ENCODE data around the gene FRMD6.

FRMD6 gene

DNA sequence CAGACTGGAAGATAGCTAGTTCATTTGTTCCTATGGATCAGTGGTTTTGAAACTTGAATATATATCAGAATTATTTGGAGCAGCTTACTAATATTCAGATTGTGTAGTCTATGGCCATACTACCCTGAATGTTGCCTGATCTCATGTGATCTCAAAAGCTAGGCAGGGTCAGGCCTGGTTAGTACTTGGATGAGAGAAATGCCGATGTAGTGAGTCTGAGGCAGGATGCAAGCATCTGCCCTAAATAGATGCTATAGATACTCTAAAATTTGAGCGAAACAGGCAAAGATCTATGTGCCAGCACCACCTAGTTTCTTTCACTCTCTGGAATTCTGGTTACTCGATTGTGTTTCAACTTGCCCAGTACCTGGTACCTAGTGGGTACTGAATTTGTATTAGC lies 40.9 kb downstream of the FRMD6 start:
- peaks cover 3% of the 10 kb centered on the region; the same call in 1 of the 2 replicates for H3K4me1 ChIP-seq
- DNase-seq = no peak
- no peaks in the 10 kb centered on the region; the same call in 1 of the 2 replicates for H3K27me3 ChIP-seq
- H3K4me3 ChIP-seq (ENCODE audit: low read depth, low read length) = no peak overlapping the region
- peaks cover 9% of the 10 kb centered on the region for H3K36me3 ChIP-seq
- TF ChIP-seq, protein P1, sequence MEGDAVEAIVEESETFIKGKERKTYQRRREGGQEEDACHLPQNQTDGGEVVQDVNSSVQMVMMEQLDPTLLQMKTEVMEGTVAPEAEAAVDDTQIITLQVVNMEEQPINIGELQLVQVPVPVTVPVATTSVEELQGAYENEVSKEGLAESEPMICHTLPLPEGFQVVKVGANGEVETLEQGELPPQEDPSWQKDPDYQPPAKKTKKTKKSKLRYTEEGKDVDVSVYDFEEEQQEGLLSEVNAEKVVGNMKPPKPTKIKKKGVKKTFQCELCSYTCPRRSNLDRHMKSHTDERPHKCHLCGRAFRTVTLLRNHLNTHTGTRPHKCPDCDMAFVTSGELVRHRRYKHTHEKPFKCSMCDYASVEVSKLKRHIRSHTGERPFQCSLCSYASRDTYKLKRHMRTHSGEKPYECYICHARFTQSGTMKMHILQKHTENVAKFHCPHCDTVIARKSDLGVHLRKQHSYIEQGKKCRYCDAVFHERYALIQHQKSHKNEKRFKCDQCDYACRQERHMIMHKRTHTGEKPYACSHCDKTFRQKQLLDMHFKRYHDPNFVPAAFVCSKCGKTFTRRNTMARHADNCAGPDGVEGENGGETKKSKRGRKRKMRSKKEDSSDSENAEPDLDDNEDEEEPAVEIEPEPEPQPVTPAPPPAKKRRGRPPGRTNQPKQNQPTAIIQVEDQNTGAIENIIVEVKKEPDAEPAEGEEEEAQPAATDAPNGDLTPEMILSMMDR (IDR thresholded peaks at IDR 0.05; ENCODE audit: low read depth, low read length) = no peak
- H3K9me3 ChIP-seq = no peaks in the 10 kb centered on the region

DNA sequence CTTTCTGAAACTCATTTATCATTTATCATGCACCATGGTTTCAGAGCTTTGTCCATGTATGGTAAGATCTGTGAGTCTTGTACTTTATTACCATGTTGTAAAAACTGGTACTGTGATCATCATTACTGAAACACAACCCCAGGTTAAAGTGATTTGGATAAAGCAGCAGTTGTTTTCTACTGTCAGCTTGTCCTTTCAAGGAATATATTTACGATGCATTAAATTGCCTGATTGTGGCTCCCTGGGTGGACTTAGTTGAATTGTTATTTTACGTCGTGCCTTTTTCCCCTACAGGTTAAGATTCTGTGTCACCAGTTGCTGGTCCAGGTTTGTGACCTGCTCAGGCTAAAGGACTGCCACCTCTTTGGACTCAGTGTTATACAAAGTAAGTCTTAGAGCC lies 46.1 kb downstream of the FRMD6 start:
- no peaks in the 10 kb centered on the region; the same call in 1 of the 2 replicates for H3K4me1 ChIP-seq
- no peak overlapping the region for H3K4me3 ChIP-seq (ENCODE audit: low read depth, low read length)
- peaks cover 3% of the 10 kb centered on the region for H3K36me3 ChIP-seq
- no peak for DNase-seq
- TF ChIP-seq, protein P1 (IDR thresholded peaks at IDR 0.05; ENCODE audit: low read depth, low read length) = no peak
- no peaks in the 10 kb centered on the region for H3K9me3 ChIP-seq
- no peaks in the 10 kb centered on the region; the same call in 1 of the 2 replicates for H3K27me3 ChIP-seq

DNA sequence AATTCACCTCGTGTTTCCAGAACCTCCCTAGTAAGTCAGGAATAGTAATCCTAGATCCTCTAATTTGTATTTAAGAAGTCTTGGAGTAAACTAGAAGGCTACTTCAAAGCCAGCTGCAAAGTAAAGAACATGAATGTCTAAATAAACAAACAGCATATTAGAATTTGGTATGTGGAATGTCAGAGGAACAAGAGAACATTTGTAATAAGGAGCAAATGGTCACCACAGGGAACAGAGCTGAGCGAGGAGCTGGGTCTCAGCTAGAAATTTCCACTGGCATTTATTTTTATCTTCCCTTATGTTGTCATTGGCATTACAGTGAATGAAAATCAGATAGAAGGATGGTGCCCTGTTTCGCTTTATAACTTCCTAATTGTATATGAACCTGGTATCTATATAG lies 50.2 kb downstream of the FRMD6 start:
- DNase-seq = no peak
- Histone ChIP-seq H3K4me3 (ENCODE audit: low read depth, low read length) (no peak overlapping the region), H3K27me3 (no peaks in the 10 kb centered on the region), H3K4me1 (no peaks in the 10 kb centered on the region; the same call in 1 of the 2 replicates), H3K9me3 (no peaks in the 10 kb centered on the region), H3K36me3 (peaks cover 30% of the 10 kb centered on the region)
- TF ChIP-seq, protein P1 (IDR thresholded peaks at IDR 0.05; ENCODE audit: low read depth, low read length) = no peak

DNA sequence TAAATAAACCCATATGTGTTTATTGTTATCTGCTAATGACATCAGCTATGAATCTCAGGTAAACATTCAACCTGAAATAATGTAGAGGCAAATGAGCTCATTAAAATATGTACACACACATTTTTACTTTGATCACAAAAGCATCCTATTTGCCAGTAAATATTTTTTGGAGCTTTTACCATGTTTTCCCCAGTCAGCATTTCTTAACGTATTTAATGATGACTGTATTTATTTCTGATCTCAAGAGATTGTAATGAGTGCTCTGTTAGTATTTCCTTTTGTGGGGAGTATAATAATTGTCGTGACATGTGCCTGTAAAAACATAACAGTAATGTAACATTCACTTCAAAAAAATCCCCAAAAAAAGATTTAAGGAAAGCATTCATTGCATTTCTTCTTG lies 52.1 kb downstream of the FRMD6 start:
- no peak for DNase-seq
- Histone ChIP-seq H3K9me3 (no peaks in the 10 kb centered on the region), H3K4me1 (no peaks in the 10 kb centered on the region; the same call in 1 of the 2 replicates), H3K27me3 (no peaks in the 10 kb centered on the region), H3K36me3 (peaks cover 44% of the 10 kb centered on the region), H3K4me3 (ENCODE audit: low read depth, low read length) (no peak overlapping the region)
- TF ChIP-seq, protein P1 (IDR thresholded peaks at IDR 0.05; ENCODE audit: low read depth, low read length) = no peak

DNA sequence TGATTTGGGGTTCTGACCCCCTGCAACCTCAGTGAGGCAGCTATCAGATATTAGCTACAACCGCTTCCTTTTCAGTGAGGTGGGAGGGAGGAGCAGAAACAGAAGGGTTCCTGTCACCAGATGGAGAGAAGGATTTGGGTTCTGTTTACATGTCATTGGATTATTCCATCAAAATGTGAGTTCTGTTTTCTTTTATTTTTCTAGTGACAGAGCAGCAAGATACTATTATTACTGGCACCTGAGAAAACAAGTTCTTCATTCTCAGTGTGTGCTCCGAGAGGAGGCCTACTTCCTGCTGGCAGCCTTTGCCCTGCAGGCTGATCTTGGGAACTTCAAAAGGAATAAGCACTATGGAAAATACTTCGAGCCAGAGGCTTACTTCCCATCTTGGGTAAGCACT lies 52.8 kb downstream of the FRMD6 start:
- no peak overlapping the region for H3K4me3 ChIP-seq (ENCODE audit: low read depth, low read length)
- no peaks in the 10 kb centered on the region for H3K9me3 ChIP-seq
- TF ChIP-seq, protein P1 (IDR thresholded peaks at IDR 0.05; ENCODE audit: low read depth, low read length) = no peak
- no peaks in the 10 kb centered on the region for H3K27me3 ChIP-seq
- peaks cover 49% of the 10 kb centered on the region for H3K36me3 ChIP-seq
- H3K4me1 ChIP-seq = no peaks in the 10 kb centered on the region; the same call in 1 of the 2 replicates
- DNase-seq = no peak

DNA sequence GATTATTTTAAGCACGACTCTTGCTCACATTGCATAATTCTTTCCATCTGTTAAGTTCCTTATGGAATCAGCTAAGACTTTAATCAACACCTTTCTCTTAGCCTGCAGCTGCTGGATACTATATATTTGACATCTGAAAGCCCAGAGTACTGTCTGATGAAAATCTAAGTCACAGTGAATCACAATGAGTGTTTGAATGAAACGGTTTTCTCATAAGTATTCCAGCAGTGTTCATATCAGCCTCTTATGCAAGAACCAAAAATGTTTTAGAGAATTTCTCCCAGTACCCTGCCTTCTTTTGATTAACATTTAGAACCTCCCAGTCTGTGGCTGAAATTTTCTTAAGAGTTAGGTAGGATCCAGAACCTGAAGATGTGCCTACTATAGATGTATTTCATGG lies 55.6 kb downstream of the FRMD6 start:
- Histone ChIP-seq H3K4me1 (no peaks in the 10 kb centered on the region), H3K4me3 (ENCODE audit: low read depth, low read length) (no peak overlapping the region), H3K27me3 (no peaks in the 10 kb centered on the region), H3K9me3 (no peaks in the 10 kb centered on the region), H3K36me3 (peaks cover 52% of the 10 kb centered on the region)
- DNase-seq = no peak
- TF ChIP-seq, protein P1 (IDR thresholded peaks at IDR 0.05; ENCODE audit: low read depth, low read length) = no peak

Data from BE2C (cell line).